AG04450 (cell line): Measurements from ENCODE around the gene ITPR1. TPM values are rescaled to one million over a fixed set of nuclear protein-coding genes. Genes with fewer than 3 reads are reported as not detected.

Experiments
- CTCF ChIA-PET: fragments of 300-600, 350-600 bp; formaldehyde crosslinking; extraction: SDS; loops from one replicate; lab custom pipeline; 2022; ENCODE audit warnings: antibody characterized with exemption, inconsistent platforms; lab: Charles Lee
- POLR2A ChIA-PET: fragments of 350-600 bp; formaldehyde crosslinking; extraction: SDS; loops from one replicate; lab custom pipeline; 2021; ENCODE audit warnings: antibody characterized with exemption, inconsistent platforms; lab: Yijun Ruan, JAX
- DNase-seq: peaks from one replicate; pipeline ENCODE4 v3.0.0-alpha.2; 2011; ENCODE audit warnings: low read depth, low spot score
- H3K27ac ChIP-seq: one replicate; pipeline ENCODE4 v1.5.1; 2012; ENCODE audit warnings: low read depth, low read length, control low read depth
- H3K27me3 ChIP-seq: one replicate; pipeline ENCODE4 v1.6.0; 2012; ENCODE audit warnings: low read length; ENCODE audit not compliant: control insufficient read depth, insufficient read depth
- H3K4me3 ChIP-seq: 2 replicates; pipeline ENCODE4 v1.5.1; 2011; ENCODE audit warnings: mild to moderate bottlenecking, low read depth, low read length, control low read depth
- H3K9me3 ChIP-seq: 2 replicates; pipeline ENCODE4 v1.5.1; 2012; ENCODE audit warnings: low read length; ENCODE audit not compliant: control insufficient read depth, insufficient read depth
- polyA plus RNA-seq: library from polyadenylated mRNA; depleted of rRNA; stranded (reverse); fragments of >200 nt; gene quantifications from 2 replicates; pipeline ENCODE4 v1.2.3, GENCODE V29; 2011
- TF ChIP-seq, protein P1 (sequence below): IDR thresholded peaks from 2 replicates; pipeline ENCODE4 v1.5.1; 2011; ENCODE audit warnings: low read depth, low read length, control low read depth, inconsistent platforms

The ITPR1 gene
- polyA plus RNA-seq, 1 experiment: 7.4 TPM

DNA sequence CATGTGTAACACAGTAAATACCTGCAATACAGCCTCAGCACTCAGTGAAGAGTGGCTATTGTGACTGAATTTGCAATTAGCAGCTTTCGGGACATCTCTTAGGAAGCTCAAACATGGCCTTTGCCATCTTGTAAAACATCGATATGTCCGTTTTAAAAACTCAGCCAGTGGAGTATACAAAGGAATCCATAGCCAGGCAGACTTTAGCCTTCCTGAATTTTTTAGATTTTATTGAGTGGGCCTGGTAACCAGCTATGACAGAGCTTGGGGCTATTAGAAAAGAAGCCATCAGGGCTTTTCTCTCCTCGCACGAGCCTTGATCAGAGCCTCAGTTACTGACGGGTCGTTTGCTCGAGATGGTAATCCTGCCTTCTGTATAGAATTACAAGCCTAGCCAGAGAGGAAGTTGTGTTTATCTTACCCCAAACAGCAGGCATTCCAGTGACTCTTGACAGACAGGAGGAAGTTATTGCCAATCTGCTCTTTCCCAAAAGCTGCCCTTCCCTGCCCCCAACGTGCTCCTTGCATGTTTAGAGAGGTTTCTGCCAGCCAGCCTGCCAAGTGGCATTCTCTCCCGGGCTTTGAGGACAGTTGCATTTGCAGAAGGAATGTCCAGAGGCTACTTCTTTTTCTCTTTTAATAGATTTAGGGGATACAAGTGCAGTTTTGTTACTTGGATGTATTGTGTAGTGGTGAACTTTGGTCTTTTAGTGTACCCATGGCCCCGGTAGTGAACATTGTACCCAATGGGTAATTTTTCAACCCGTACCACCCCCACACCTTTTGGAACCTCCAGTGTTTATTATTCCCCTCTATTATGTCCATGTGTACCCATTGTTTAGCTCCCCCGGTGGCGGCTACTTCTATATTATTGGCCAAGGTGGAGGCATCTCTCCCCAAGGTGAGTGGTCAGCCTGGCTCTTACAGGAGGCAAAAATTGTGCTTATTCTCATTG lies 40.6 kb downstream of the ITPR1 start:
- Histone ChIP-seq H3K27ac (no peak overlapping the region), H3K9me3 (no peaks in the 10 kb centered on the region), H3K4me3 (no peak overlapping the region), H3K27me3 (no peaks in the 10 kb centered on the region)
- TF ChIP-seq, protein P1, sequence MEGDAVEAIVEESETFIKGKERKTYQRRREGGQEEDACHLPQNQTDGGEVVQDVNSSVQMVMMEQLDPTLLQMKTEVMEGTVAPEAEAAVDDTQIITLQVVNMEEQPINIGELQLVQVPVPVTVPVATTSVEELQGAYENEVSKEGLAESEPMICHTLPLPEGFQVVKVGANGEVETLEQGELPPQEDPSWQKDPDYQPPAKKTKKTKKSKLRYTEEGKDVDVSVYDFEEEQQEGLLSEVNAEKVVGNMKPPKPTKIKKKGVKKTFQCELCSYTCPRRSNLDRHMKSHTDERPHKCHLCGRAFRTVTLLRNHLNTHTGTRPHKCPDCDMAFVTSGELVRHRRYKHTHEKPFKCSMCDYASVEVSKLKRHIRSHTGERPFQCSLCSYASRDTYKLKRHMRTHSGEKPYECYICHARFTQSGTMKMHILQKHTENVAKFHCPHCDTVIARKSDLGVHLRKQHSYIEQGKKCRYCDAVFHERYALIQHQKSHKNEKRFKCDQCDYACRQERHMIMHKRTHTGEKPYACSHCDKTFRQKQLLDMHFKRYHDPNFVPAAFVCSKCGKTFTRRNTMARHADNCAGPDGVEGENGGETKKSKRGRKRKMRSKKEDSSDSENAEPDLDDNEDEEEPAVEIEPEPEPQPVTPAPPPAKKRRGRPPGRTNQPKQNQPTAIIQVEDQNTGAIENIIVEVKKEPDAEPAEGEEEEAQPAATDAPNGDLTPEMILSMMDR: no peak
- CTCF ChIA-PET: interaction anchor here (0.7 to 2.2 kb wide), 4 partner anchors 39 to 183 kb away, joined by 3 to 10 read pairs (median 5); no protein-coding TSS in a partner anchor
- DNase-seq: no peak
- POLR2A ChIA-PET: interaction anchor here (0.8 to 1.9 kb wide), 2 partner anchors 40 to 41 kb away, joined by 3 to 7 read pairs; partner anchors contain the start of gene ITPR1

DNA sequence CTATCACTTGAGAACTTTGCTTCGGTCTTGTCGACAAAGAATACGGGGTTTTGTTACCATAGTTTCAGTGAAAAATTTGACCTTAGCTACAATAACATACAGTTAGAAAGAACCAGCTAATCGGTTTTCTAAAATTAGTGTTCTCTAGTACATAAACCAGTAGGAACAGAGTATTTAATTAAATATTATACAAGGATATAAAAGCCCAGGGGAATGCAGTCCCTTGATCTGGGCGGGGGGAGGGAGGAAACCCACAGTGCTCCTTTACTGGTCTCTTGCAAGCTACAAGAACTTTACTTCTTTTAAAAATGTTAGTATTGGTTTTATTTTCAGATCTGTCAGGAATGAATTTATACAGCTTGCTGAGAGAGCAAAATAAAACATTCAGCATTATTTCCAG lies 41.8 kb downstream of the ITPR1 start:
- Histone ChIP-seq H3K4me3 (no peak overlapping the region), H3K27ac (no peak overlapping the region), H3K9me3 (no peaks in the 10 kb centered on the region), H3K27me3 (no peaks in the 10 kb centered on the region)
- no peak for DNase-seq
- POLR2A ChIA-PET: interaction anchor here (0.6 to 1.9 kb wide), 2 partner anchors 41 to 50 kb away, joined by 3 to 7 read pairs; partner anchors contain the start of gene ITPR1
- TF ChIP-seq, protein P1: no peak
- CTCF ChIA-PET: interaction anchor here (0.6 to 2.2 kb wide), 6 partner anchors 40 to 408 kb away, joined by 3 to 10 read pairs (median 6); no protein-coding TSS in a partner anchor

DNA sequence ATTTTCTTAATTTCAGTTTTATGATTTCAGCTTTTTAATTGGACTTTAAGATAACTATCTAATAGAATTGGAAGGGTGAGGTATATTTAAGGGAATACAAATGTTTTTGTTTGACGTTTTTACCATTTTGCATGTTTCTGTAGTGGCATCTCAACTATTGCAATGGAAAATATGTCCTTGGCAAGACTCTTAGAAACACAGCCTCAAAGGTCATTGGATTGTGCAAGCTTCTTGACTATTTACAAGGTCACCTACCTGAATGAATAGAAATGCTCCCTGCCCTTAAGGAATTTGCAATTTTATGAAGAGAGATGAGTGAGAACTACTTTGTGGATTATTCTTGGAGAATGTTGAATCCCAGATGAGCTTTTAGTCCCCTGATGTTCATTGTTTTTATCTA lies 43.1 kb downstream of the ITPR1 start:
- Histone ChIP-seq H3K4me3 (no peak overlapping the region), H3K27me3 (no peaks in the 10 kb centered on the region), H3K27ac (no peak overlapping the region), H3K9me3 (no peaks in the 10 kb centered on the region; the same call in 1 of the 2 replicates)
- ChIA-PET CTCF (interaction anchor here (1.0 kb wide), 1 partner anchor 97 kb away, joined by 3 read pairs; no protein-coding TSS in a partner anchor), POLR2A (no interaction called here)
- TF ChIP-seq, protein P1: no peak
- DNase-seq: no peak

DNA sequence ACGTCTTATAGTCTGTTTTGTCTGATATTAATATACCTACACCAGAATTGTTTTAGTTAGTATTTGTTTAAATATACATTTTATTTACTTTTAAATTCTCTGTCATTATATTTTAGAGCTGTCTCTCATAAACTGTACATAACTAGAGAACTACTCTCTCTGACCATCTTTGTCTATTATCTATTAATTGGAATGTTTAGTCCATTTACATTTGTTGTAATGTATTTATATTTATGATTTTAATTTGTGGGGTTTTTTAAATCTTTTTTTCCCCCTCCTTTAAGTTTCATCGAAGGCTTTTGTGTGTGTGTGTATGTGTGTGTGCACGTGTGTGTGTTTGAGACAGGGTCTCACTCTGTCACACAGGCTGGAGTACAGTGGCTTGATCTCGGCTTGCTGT lies 47.1 kb downstream of the ITPR1 start:
- Histone ChIP-seq H3K4me3 (no peak overlapping the region), H3K27me3 (no peaks in the 10 kb centered on the region), H3K9me3 (no peaks in the 10 kb centered on the region; the same call in 1 of the 2 replicates), H3K27ac (no peak overlapping the region)
- ChIA-PET CTCF (no interaction called here), POLR2A (no interaction called here)
- DNase-seq: no peak
- TF ChIP-seq, protein P1: no peak
